ENCODE measurements around the gene CHST11.

CHST11 gene

GRCh38 chr12:104668274-104668718, 211.5 kb downstream of the CHST11 start:
- no peak overlapping the region for H3K9ac ChIP-seq (ENCODE audit: low read length)
- H2AFZ ChIP-seq (ENCODE audit: low read depth, low read length, severe bottlenecking): no peak overlapping the region
- H3K9me3 ChIP-seq (ENCODE audit: insufficient read depth, low read length): no peaks in the 10 kb centered on the region
- no peak overlapping the region for H3K4me2 ChIP-seq (ENCODE audit: low read depth, low read length, poor library complexity, severe bottlenecking)
- H4K20me1 ChIP-seq (ENCODE audit: low read depth, low read length): no peaks in the 10 kb centered on the region
- no peaks in the 10 kb centered on the region for H3K36me3 ChIP-seq (ENCODE audit: low read length)
- H3K9me2 ChIP-seq (replicated peaks; ENCODE audit: insufficient read depth, low read length): no peaks in the 10 kb centered on the region
- no peaks in the 10 kb centered on the region for H3K27me3 ChIP-seq (ENCODE audit: low read length)
- H3K27ac ChIP-seq (ENCODE audit: low read depth, low read length): no peak overlapping the region
- no peaks in the 10 kb centered on the region for H3K79me2 ChIP-seq (ENCODE audit: insufficient read depth, low read length)
- H3K4me3 ChIP-seq (ENCODE audit: insufficient read depth, low read length, poor library complexity, severe bottlenecking): no peak overlapping the region
- H3F3A ChIP-seq (ENCODE audit: insufficient read depth): no peaks in the 10 kb centered on the region
- no peak for TF ChIP-seq CTCF (IDR thresholded peaks at IDR 0.05; ENCODE audit: insufficient read depth, low read length, poor library complexity, severe bottlenecking)
- TF ChIP-seq EZH2phosphoT487 (conservative IDR thresholded peaks at IDR 0.05; ENCODE audit: low read length): no peak

DNA sequence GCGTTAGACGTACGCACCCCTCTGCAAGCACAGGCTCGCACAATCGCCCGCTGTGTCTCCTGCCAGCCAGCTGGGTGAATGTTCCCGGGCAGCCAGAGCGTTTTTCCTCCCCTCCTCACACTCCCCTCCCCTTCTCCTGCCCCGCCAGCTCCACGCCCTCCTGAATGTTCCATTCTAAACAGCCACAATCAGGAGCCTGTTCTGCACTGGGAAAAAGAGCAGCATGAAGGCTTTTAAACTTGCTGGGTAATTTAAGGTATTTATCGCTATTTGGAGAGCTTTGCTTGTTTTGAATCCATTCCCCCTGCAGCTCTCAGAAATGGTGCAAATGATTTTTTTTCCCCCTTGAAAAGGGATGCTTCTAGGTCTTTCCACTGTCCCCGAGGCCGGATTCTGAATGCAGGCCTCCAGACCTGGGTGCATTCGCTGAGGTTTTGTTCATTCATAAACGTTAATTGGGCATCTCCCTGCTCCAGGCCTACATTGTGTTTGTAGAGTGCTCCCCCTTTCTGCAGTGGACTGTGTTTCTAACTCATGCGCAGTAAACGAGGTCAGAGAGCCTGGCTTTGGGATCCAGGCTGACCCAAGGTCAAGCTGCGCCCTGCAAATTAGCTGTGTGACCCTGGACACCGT, 212.5 kb downstream of the CHST11 start:
- Histone ChIP-seq H3K79me2 (ENCODE audit: insufficient read depth, low read length) (no peaks in the 10 kb centered on the region), H3K9me2 (replicated peaks; ENCODE audit: insufficient read depth, low read length) (no peaks in the 10 kb centered on the region), H3K27ac (ENCODE audit: low read depth, low read length) (no peak overlapping the region), H3K36me3 (ENCODE audit: low read length) (no peaks in the 10 kb centered on the region), H3K4me3 (ENCODE audit: insufficient read depth, low read length, poor library complexity, severe bottlenecking) (no peak overlapping the region), H3K9me3 (ENCODE audit: insufficient read depth, low read length) (no peaks in the 10 kb centered on the region), H4K20me1 (ENCODE audit: low read depth, low read length) (no peaks in the 10 kb centered on the region), H3K9ac (ENCODE audit: low read length) (no peak overlapping the region), H3K27me3 (ENCODE audit: low read length) (no peaks in the 10 kb centered on the region), H2AFZ (ENCODE audit: low read depth, low read length, severe bottlenecking) (no peak overlapping the region), H3K4me2 (ENCODE audit: low read depth, low read length, poor library complexity, severe bottlenecking) (no peak overlapping the region), H3F3A (ENCODE audit: insufficient read depth) (no peaks in the 10 kb centered on the region)
- TF ChIP-seq CTCF (IDR thresholded peaks at IDR 0.05; ENCODE audit: insufficient read depth, low read length, poor library complexity, severe bottlenecking) (no peak), EZH2phosphoT487 (conservative IDR thresholded peaks at IDR 0.05; ENCODE audit: low read length) (no peak)

DNA sequence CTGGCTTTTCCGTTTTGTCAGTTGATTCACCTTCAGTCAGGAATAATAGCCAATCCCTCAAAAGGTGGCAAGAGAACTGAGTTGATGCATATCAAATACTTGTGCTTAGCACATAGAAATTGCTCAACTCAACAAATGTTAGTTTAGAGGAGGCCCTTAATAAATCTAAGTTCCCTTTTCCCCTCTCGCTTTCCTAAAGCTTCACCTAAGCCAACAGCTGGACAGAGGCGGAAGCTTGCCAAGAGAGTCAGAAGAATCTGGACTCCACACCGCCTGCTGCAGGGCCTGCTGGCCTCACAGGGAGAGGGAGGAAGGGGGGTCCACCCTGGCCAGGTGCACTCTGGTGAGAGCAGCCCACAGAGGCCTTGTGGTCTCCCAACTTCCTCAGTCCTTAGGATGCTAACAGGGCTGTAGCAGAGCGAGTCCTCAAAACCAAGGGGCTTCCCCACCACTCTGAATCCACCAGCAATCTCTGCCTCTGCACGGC, 213.1 kb downstream of the CHST11 start:
- H3K4me3 ChIP-seq (ENCODE audit: insufficient read depth, low read length, poor library complexity, severe bottlenecking): no peak overlapping the region
- H4K20me1 ChIP-seq (ENCODE audit: low read depth, low read length): no peaks in the 10 kb centered on the region
- no peak overlapping the region for H3K9ac ChIP-seq (ENCODE audit: low read length)
- no peaks in the 10 kb centered on the region for H3K9me3 ChIP-seq (ENCODE audit: insufficient read depth, low read length)
- H3K4me2 ChIP-seq (ENCODE audit: low read depth, low read length, poor library complexity, severe bottlenecking): no peak overlapping the region
- no peaks in the 10 kb centered on the region for H3F3A ChIP-seq (ENCODE audit: insufficient read depth)
- TF ChIP-seq EZH2phosphoT487 (conservative IDR thresholded peaks at IDR 0.05; ENCODE audit: low read length) (no peak), CTCF (IDR thresholded peaks at IDR 0.05; ENCODE audit: insufficient read depth, low read length, poor library complexity, severe bottlenecking) (no peak)
- no peaks in the 10 kb centered on the region for H3K27me3 ChIP-seq (ENCODE audit: low read length)
- no peak overlapping the region for H3K27ac ChIP-seq (ENCODE audit: low read depth, low read length)
- no peaks in the 10 kb centered on the region for H3K36me3 ChIP-seq (ENCODE audit: low read length)
- no peak overlapping the region for H2AFZ ChIP-seq (ENCODE audit: low read depth, low read length, severe bottlenecking)
- no peaks in the 10 kb centered on the region for H3K79me2 ChIP-seq (ENCODE audit: insufficient read depth, low read length)
- H3K9me2 ChIP-seq (replicated peaks; ENCODE audit: insufficient read depth, low read length): no peaks in the 10 kb centered on the region
